Heart left ventricle (tissue), 16 donors: ENCODE results near the gene TMBIM1. TPM values are rescaled to one million over a fixed set of nuclear protein-coding genes. Genes with fewer than 3 reads are reported as not detected.
A peak's percentile ranks its signal among the peaks of the same experiment; 100 is the strongest.

ENCODE experiments used
- ATAC-seq, 4 donors: fragments of 200-7000 bp; cut with Tn5 transposase; one replicate each; pipeline ENCODE4 v1.9.1; 2020 to 2022; ENCODE audit warnings: moderate library complexity in 4 of 4, mild to moderate bottlenecking in 3 of 4, moderate number of reproducible peaks in 1 of 4
- DNase-seq, 5 donors: peaks; one replicate each; pipeline ENCODE4 v3.0.0-alpha.2; 2020
- H3K27ac ChIP-seq, 12 donors: fragments of 200-600 bp; sonication (generic) in 4 of 12; one replicate each; pipeline versions ENCODE4 v1.5.0 to v1.8.0; 2016 to 2022; ENCODE audit warnings: mild to moderate bottlenecking in 2 of 12
- H3K27me3 ChIP-seq, 9 donors: fragments of 200-600 bp; sonication (generic) in 2 of 9; one replicate each; pipeline versions ENCODE4 v1.5.1 to v1.8.0; 2016 to 2022; ENCODE audit warnings: mild to moderate bottlenecking in 3 of 9
- H3K36me3 ChIP-seq, 9 donors: fragments of 200-600 bp; sonication (generic) in 2 of 9; one replicate each; pipeline versions ENCODE4 v1.5.0 to v1.8.0; 2018 to 2022; ENCODE audit warnings: mild to moderate bottlenecking in 2 of 9
- H3K4me1 ChIP-seq, 12 donors: fragments of 200-600 bp; sonication (generic) in 4 of 12; one replicate each; pipeline versions ENCODE4 v1.5.0 to v1.8.0; 2016 to 2022; ENCODE audit warnings: mild to moderate bottlenecking in 3 of 12
- H3K4me3 ChIP-seq, 12 donors: fragments of 200-600 bp; sonication (generic) in 4 of 12; one replicate each; pipeline versions ENCODE4 v1.5.0 to v1.8.0; 2017 to 2022; ENCODE audit warnings: mild to moderate bottlenecking in 9 of 12, moderate library complexity in 4 of 12
- H3K9me3 ChIP-seq, 12 donors: fragments of 200-600 bp; sonication (generic) in 4 of 12; one replicate each; pipeline versions ENCODE4 v1.5.0 to v1.8.0; 2016 to 2022; ENCODE audit warnings: mild to moderate bottlenecking in 1 of 12
- POLR2A ChIP-seq, 2 donors: fragments of 450-650 bp; IDR thresholded peaks; one replicate each; pipeline ENCODE4 v1.6.1; 2017; ENCODE audit warnings: antibody characterized with exemption in 2 of 2, mild to moderate bottlenecking in 2 of 2, moderate library complexity in 2 of 2
- WGBS, 4 donors: extraction: QIAGEN DNeasy Blood & Tissue Kit in 2 of 4; methylation state at CpG; one replicate each; pipeline versions ENCODE4 v1.1.5 to v1.1.7; 2013 to 2018; 5-methylcytosine and 5-hydroxymethylcytosine counted together
- intact Hi-C, 10 donors: fragments of 100-400 bp; cut with DNase I; formaldehyde crosslinking; loops; one replicate each; pipeline versions ENCODE4 v1.11.1 to v1.14.2; 2022
- polyA plus RNA-seq, 2 donors: library from polyadenylated mRNA; stranded (reverse); fragments of 200-250 nt; gene quantifications; one replicate each; pipeline ENCODE4 v1.2.3, GENCODE V29; 2013
- total RNA-seq, 9 donors: library from RNA; depleted of rRNA in 2 of 9; stranded (reverse); fragments of >200 nt in 2 of 9; fragmentation: NEBNext Ultra II Directional in 3 of 9; extraction: Animal tissue kit (Norgen Biotek cat#: 25700) in 3 of 9; gene quantifications; one replicate each; pipeline versions ENCODE4 v1.1.0 to v1.2.4, GENCODE V29; 2016 to 2023
- TF ChIP-seq, protein P1 (sequence below), 12 donors: fragments of 200-600 bp; sonication (generic) in 4 of 12; IDR thresholded peaks; one replicate each; pipeline versions ENCODE4 v1.5.0 to v1.8.0; 2018 to 2022; ENCODE audit warnings: antibody characterized with exemption in 12 of 12, mild to moderate bottlenecking in 5 of 12
- donor health status: ischemic (EF 13 %, LVEDD 7.1; RV severe dilation, severe dysfunction).
- donor health status: healthy with polysubstance abuse.
- donor health status: DM: no; HTN: yes; CAD: no.
- donor health status: DM: no; HTN: no; CAD: no.
- donor health status: ischemic (EF 25% LVEDD 6.9; RV normal size, moderate dysfunction).
- donor health status: ischemic (EF 25% LVEDD 5.7; RV mildly dilated, moderate dysfunction).
- donor health status: healthy.
- donor health status: DM: yes; HTN: yes; CAD: no.
- donor health status: ischemic (EF 35%, LVEDD 5.7; RV mildly dilated, moderate dysfunction).
- donor health status: nonischemic (EF 11% LVEDD 7.7; RV severe dilation, severe dysfunction).
- donor health status: DM: yes; HTN: yes; CAD: no.
- donor health status: PGD.
- donor health status: ischemic (EF 29% LVEDD 5.4; RV normal size, mild dysfunction).
- donor health status: nonischemic (EF 23%, LVEDD 6.1; RV moderate dilation, normal function).

The TMBIM1 gene
- total and polyA plus RNA-seq, 11 donors: 41.8 to 208 (median 126) TPM

DNA sequence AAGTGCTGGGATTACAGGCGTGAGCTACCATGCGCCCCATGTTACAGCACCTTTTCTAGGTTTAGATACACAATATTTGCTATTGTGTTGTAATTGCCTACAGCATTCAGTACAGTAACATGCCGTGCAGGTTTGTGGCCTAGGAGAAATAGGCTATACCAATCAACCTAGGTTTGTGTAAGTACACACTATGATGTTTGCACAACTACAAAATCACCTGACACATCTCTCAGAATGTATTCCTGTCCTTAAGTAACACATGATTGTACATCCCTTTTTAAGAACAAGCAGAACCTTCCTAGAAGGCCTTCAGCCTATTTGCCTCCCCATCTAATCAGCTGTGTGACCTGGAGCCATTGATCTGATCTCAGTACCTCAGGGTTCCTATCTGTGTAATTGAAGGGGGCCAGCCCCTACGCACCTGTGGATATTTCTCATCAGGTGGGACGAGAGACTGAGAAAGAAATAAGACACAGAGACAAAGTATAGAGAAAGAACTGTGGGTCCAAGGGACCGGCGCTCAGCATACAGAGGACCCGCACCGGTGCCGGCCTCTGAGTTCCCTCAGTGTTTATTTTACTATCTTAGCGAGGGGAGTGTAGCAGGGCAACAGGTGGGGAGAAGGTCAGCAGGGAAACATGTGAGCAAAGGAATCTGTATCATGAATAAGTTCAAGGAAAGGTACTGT, 18.7 kb upstream of the TMBIM1 start:
- H3K4me1 ChIP-seq: peaks cover 0 to 11% (median 0%) of the 10 kb centered on the region in 12 donors
- DNase-seq (no peak), ATAC-seq (no peak)
- no peaks in the 10 kb centered on the region for H3K36me3 ChIP-seq
- no peak overlapping the region for H3K4me3 ChIP-seq
- H3K27ac ChIP-seq: no peak overlapping the region
- intact Hi-C loops: no loop called here
- H3K9me3 ChIP-seq: no peaks in the 10 kb centered on the region
- TF ChIP-seq, protein P1, sequence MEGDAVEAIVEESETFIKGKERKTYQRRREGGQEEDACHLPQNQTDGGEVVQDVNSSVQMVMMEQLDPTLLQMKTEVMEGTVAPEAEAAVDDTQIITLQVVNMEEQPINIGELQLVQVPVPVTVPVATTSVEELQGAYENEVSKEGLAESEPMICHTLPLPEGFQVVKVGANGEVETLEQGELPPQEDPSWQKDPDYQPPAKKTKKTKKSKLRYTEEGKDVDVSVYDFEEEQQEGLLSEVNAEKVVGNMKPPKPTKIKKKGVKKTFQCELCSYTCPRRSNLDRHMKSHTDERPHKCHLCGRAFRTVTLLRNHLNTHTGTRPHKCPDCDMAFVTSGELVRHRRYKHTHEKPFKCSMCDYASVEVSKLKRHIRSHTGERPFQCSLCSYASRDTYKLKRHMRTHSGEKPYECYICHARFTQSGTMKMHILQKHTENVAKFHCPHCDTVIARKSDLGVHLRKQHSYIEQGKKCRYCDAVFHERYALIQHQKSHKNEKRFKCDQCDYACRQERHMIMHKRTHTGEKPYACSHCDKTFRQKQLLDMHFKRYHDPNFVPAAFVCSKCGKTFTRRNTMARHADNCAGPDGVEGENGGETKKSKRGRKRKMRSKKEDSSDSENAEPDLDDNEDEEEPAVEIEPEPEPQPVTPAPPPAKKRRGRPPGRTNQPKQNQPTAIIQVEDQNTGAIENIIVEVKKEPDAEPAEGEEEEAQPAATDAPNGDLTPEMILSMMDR (IDR thresholded peaks at IDR 0.05): no peak
- no peak for TF ChIP-seq POLR2A (IDR thresholded peaks at IDR 0.05)
- no peaks in the 10 kb centered on the region for H3K27me3 ChIP-seq
- WGBS, 4 donors: 74 to 84% (median 78%) methylated on average over 11 of the region's 11 CpGs

DNA sequence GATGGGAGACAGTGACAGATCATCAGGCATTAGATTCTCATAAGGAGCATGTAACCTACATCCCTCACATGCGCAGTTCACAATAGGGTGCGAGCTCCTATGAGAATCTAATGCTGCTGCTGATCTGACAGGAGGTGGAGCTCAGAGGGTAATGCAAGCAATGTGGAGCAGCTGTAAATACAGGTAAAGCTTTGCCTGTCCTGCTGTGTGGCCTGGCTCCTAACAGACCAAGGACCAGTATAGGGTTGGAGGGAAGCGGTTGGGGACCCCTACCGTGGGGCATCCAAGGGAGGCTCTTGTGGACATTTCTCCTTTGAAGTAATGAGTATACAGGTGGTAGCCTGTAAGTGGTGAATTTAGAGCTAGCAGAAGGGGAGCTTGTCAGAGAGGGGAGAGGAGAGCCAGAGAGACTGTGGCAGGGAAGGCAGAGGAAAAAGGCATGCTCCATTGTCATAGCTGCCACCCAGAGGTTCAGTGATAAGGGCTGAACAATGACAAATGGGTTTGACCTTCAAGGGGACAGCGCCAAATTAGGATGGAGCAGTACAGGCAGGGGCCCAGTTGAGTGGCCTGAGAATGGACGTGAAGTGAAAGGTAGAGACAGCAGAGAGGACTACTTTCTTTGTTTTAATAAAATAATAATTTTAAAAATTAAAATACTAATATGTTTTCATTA, 15.2 kb upstream of the TMBIM1 start:
- Histone ChIP-seq H3K4me3 (no peak overlapping the region), H3K27me3 (no peaks in the 10 kb centered on the region), H3K27ac (peak overlapping the region in 8 of 12 donors; percentile 8 to 62 (median 50)), H3K9me3 (no peaks in the 10 kb centered on the region), H3K4me1 (peaks cover 0 to 11% (median 0%) of the 10 kb centered on the region in 12 donors), H3K36me3 (no peaks in the 10 kb centered on the region)
- 76 to 84% (median 78%) methylated on average over 6 of the region's 6 CpGs for WGBS, 4 donors
- intact Hi-C loops: loop anchor here in 2 of 10 donors (10.0 kb wide), 2 partner anchors 87 to 157 kb away; partner anchors contain the start of gene CTDSP1 (in 1 of the 2)
- ATAC-seq (peak; percentile 85 to 93 (median 92)), DNase-seq (no peak)
- no peak for TF ChIP-seq POLR2A (IDR thresholded peaks at IDR 0.05)
- TF ChIP-seq, protein P1 (IDR thresholded peaks at IDR 0.05): no peak

DNA sequence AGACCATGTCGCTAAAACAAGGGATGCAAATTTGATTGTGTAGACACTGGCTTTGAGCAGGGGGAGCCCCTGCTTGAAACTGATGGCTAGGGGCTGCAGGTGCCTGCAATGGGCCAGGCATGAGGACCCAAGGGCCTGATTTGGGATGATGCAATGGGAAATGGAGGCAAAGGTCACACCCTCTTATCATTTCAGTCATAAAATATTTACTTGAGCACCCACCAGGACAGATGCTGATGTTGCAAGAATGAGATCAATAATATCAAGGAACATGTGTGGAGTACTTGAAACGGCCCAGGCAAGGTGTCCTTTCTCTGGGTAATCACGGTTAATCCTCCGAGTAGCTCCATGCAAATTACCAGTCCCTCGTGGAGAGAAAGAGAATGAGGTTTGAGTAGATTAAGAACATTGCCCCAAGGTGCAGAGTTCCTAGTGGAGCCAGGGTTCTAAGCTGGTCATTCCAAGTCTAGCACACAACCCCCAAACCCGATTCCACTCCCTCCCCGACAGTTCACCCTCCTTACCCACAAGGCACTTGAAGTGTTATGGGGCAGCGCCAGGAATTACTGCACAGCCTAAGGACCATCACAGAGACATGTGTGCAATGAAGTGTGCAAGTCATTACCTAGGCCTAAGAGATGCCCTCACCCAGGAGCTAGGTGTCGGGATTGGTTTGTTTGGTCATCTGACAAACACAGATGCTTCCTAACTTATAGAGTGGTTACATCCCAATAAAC, 14.0 kb upstream of the TMBIM1 start:
- DNase-seq (no peak), ATAC-seq (no peak)
- Histone ChIP-seq H3K9me3 (no peaks in the 10 kb centered on the region), H3K36me3 (no peaks in the 10 kb centered on the region), H3K27me3 (no peaks in the 10 kb centered on the region), H3K4me3 (no peak overlapping the region), H3K27ac (no peak overlapping the region), H3K4me1 (peaks cover 0 to 11% (median 0%) of the 10 kb centered on the region in 12 donors)
- TF ChIP-seq POLR2A (IDR thresholded peaks at IDR 0.05): no peak
- TF ChIP-seq, protein P1 (IDR thresholded peaks at IDR 0.05): no peak
- WGBS, 4 donors: 88 to 92% (median 91%) methylated on average over 9 of the region's 9 CpGs
- intact Hi-C loops: loop anchor here in 2 of 10 donors (10.0 kb wide), 2 partner anchors 88 to 158 kb away; partner anchors contain the start of gene CTDSP1 (in 1 of the 2)
